Skeletal muscle tissue (tissue), 4 donors: Measurements from ENCODE around the gene COL1A1. TPM values are rescaled to one million over a fixed set of nuclear protein-coding genes. Genes with fewer than 3 reads are reported as not detected.
A peak's percentile ranks its signal among the peaks of the same experiment; 100 is the strongest.

Source experiments
- H3K27ac ChIP-seq: one replicate; pipeline ENCODE4 v1.7.0; 2013; ENCODE audit warnings: mild to moderate bottlenecking, low read depth, low read length, inconsistent platforms
- H3K27me3 ChIP-seq, 3 donors: one replicate each; pipeline ENCODE4 v1.7.0; 2013; ENCODE audit warnings: low read length in 3 of 3; ENCODE audit not compliant: control insufficient read depth in 3 of 3, insufficient read depth in 3 of 3
- H3K36me3 ChIP-seq, 3 donors: one replicate each; pipeline ENCODE4 v1.7.0; 2013; ENCODE audit warnings: low read length in 3 of 3; ENCODE audit not compliant: control insufficient read depth in 3 of 3, insufficient read depth in 3 of 3
- H3K4me1 ChIP-seq, 3 donors: one replicate each; pipeline ENCODE4 v1.7.0; 2013; ENCODE audit warnings: low read length in 3 of 3, mild to moderate bottlenecking in 3 of 3; ENCODE audit not compliant: control insufficient read depth in 3 of 3, insufficient read depth in 3 of 3
- H3K4me3 ChIP-seq, 3 donors: one replicate each; pipeline ENCODE4 v1.7.0; 2013; ENCODE audit warnings: low read length in 3 of 3
- H3K9ac ChIP-seq, 3 donors: one replicate each; pipeline ENCODE4 v1.7.0; 2013; ENCODE audit warnings: low read length in 3 of 3, mild to moderate bottlenecking in 3 of 3, moderate library complexity in 2 of 3, low read depth in 1 of 3
- H3K9me3 ChIP-seq, 3 donors: one replicate each; pipeline ENCODE4 v1.7.0; 2013; ENCODE audit warnings: low read length in 3 of 3; ENCODE audit not compliant: control insufficient read depth in 3 of 3
- total RNA-seq: library from RNA; depleted of rRNA; stranded (reverse); fragments of >200 nt; gene quantifications from one replicate; pipeline ENCODE4 v1.2.3, GENCODE V29; 2014
- donor health status: Osteomylitis.

COL1A1 gene
- total RNA-seq: 3,450 TPM

- H3K9me3 ChIP-seq: no peaks in the 10 kb centered on the region
- peaks cover 15 to 42% (median 19%) of the 10 kb centered on the region in 3 donors for H3K4me1 ChIP-seq
- peak within 1 kb of the TSS; percentile 68 to 72 (median 68) for H3K4me3 ChIP-seq
- H3K27me3 ChIP-seq: peaks cover 23 to 37% (median 36%) of the 10 kb centered on the region in 3 donors
- peak within 1 kb of the TSS; percentile 91 for H3K27ac ChIP-seq
- H3K36me3 ChIP-seq: peaks cover 3 to 18% (median 12%) of the 10 kb centered on the region in 3 donors
- peak within 1 kb of the TSS; percentile 70 to 79 (median 70) for H3K9ac ChIP-seq
Measured at GRCh38 chr17:50201276-50201854, at the start of gene COL1A1. Gene COL1A1 (minus strand): TSS chr17:50201631. CDS start chr17:50201513, 118 bp downstream.

- H3K4me3 ChIP-seq: no peak overlapping the region
- no peak overlapping the region for H3K9ac ChIP-seq
- peaks cover 0 to 3% (median 0%) of the 10 kb centered on the region in 3 donors for H3K9me3 ChIP-seq
- no peaks in the 10 kb centered on the region for H3K4me1 ChIP-seq
- H3K27me3 ChIP-seq: no peaks in the 10 kb centered on the region
- no peaks in the 10 kb centered on the region for H3K36me3 ChIP-seq
- no peak overlapping the region for H3K27ac ChIP-seq
Measured at GRCh38 chr17:50248255-50248654, 46.8 kb upstream of the COL1A1 start.

GRCh38 chr17:50244771-50245170 is 43.3 kb upstream of the COL1A1 start:
- Histone ChIP-seq H3K9ac (no peak overlapping the region), H3K4me3 (no peak overlapping the region), H3K27me3 (no peaks in the 10 kb centered on the region), H3K4me1 (no peaks in the 10 kb centered on the region), H3K27ac (no peak overlapping the region), H3K9me3 (peaks cover 0 to 3% (median 0%) of the 10 kb centered on the region in 3 donors), H3K36me3 (no peaks in the 10 kb centered on the region)

- no peak overlapping the region for H3K9ac ChIP-seq
- H3K27ac ChIP-seq: no peak overlapping the region
- H3K4me1 ChIP-seq: no peaks in the 10 kb centered on the region
- H3K27me3 ChIP-seq: no peaks in the 10 kb centered on the region
- H3K4me3 ChIP-seq: no peak overlapping the region
- H3K9me3 ChIP-seq: no peaks in the 10 kb centered on the region
- H3K36me3 ChIP-seq: no peaks in the 10 kb centered on the region
Measured at GRCh38 chr17:50241431-50241830, 40.0 kb upstream of the COL1A1 start.

GRCh38 chr17:50240851-50241250 is 39.4 kb upstream of the COL1A1 start:
- no peaks in the 10 kb centered on the region for H3K27me3 ChIP-seq
- H3K36me3 ChIP-seq: no peaks in the 10 kb centered on the region
- H3K27ac ChIP-seq: no peak overlapping the region
- H3K4me1 ChIP-seq: no peaks in the 10 kb centered on the region
- H3K9me3 ChIP-seq: no peaks in the 10 kb centered on the region
- no peak overlapping the region for H3K9ac ChIP-seq
- H3K4me3 ChIP-seq: no peak overlapping the region

- H3K4me1 ChIP-seq: no peaks in the 10 kb centered on the region
- no peaks in the 10 kb centered on the region for H3K36me3 ChIP-seq
- no peaks in the 10 kb centered on the region for H3K9me3 ChIP-seq
- no peak overlapping the region for H3K9ac ChIP-seq
- no peaks in the 10 kb centered on the region for H3K27me3 ChIP-seq
- H3K4me3 ChIP-seq: no peak overlapping the region
- no peak overlapping the region for H3K27ac ChIP-seq
Measured at GRCh38 chr17:50239937-50240336, 38.5 kb upstream of the COL1A1 start.

GRCh38 chr17:50238601-50239280 is 37.3 kb upstream of the COL1A1 start:
- H3K36me3 ChIP-seq: no peaks in the 10 kb centered on the region
- peaks cover 0 to 2% (median 0%) of the 10 kb centered on the region in 3 donors for H3K9me3 ChIP-seq
- H3K4me1 ChIP-seq: no peaks in the 10 kb centered on the region
- no peak overlapping the region for H3K4me3 ChIP-seq
- H3K9ac ChIP-seq: no peak overlapping the region
- H3K27ac ChIP-seq: no peak overlapping the region
- H3K27me3 ChIP-seq: no peaks in the 10 kb centered on the region

GRCh38 chr17:50237901-50238300 is 36.5 kb upstream of the COL1A1 start:
- H3K27me3 ChIP-seq: no peaks in the 10 kb centered on the region
- no peak overlapping the region for H3K27ac ChIP-seq
- no peaks in the 10 kb centered on the region for H3K36me3 ChIP-seq
- H3K9ac ChIP-seq: no peak overlapping the region
- no peaks in the 10 kb centered on the region for H3K4me1 ChIP-seq
- peaks cover 0 to 2% (median 0%) of the 10 kb centered on the region in 3 donors for H3K9me3 ChIP-seq
- H3K4me3 ChIP-seq: no peak overlapping the region

GRCh38 chr17:50234581-50234980 is 33.1 kb upstream of the COL1A1 start:
- Histone ChIP-seq H3K36me3 (no peaks in the 10 kb centered on the region), H3K27me3 (no peaks in the 10 kb centered on the region), H3K9ac (no peak overlapping the region), H3K4me1 (no peaks in the 10 kb centered on the region), H3K27ac (no peak overlapping the region), H3K4me3 (no peak overlapping the region), H3K9me3 (peaks cover 0 to 2% (median 0%) of the 10 kb centered on the region in 3 donors)

- Histone ChIP-seq H3K4me3 (no peak overlapping the region), H3K9me3 (no peaks in the 10 kb centered on the region), H3K27me3 (no peaks in the 10 kb centered on the region), H3K27ac (no peak overlapping the region), H3K4me1 (peaks cover 8 to 17% (median 14%) of the 10 kb centered on the region in 3 donors), H3K9ac (no peak overlapping the region), H3K36me3 (no peaks in the 10 kb centered on the region)
Measured at GRCh38 chr17:50225701-50226240, 24.3 kb upstream of the COL1A1 start.
